Neutrophil (primary cell): ENCODE measurements around the gene RAET1L.
"Not testable (repeated sequence)": the region's sequence is repeated elsewhere in the genome, so short reads cannot be mapped to it uniquely, and the experiment has no call there.

Experiments
- H3K27ac ChIP-seq: fragments of 200-600 bp; sonication (generic); 2 replicates; pipeline ENCODE4 v1.5.1; 2016; ENCODE audit warnings: mild to moderate bottlenecking, moderate library complexity
- H3K27me3 ChIP-seq: fragments of 200-600 bp; sonication (generic); 2 replicates; pipeline ENCODE4 v1.6.0; 2016; ENCODE audit warnings: mild to moderate bottlenecking
- H3K36me3 ChIP-seq: fragments of 200-600 bp; sonication (generic); 2 replicates; pipeline ENCODE4 v1.5.1; 2017
- H3K4me1 ChIP-seq, 2 experiments: fragments of 200-600 bp in 1 of 2; sonication (generic) in 1 of 2; 1 replicate in 1 of 2; 2 replicates in 1 of 2; pipeline versions ENCODE4 v1.5.1 to v1.6.1; 2013 to 2016; ENCODE audit warnings: low read depth in 1 of 2, low read length in 1 of 2, mild to moderate bottlenecking in 1 of 2, moderate library complexity in 1 of 2; ENCODE audit not compliant: control insufficient read depth in 1 of 2, insufficient read depth in 1 of 2
- H3K4me3 ChIP-seq, 2 experiments: fragments of 200-600 bp in 1 of 2; sonication (generic) in 1 of 2; 1 replicate in 1 of 2; 2 replicates in 1 of 2; pipeline ENCODE4 v1.5.1; 2013 to 2016; ENCODE audit warnings: low read depth in 1 of 2, low read length in 1 of 2, mild to moderate bottlenecking in 1 of 2, moderate library complexity in 1 of 2
- H3K9me3 ChIP-seq: fragments of 200-600 bp; sonication (generic); 2 replicates; pipeline ENCODE4 v1.5.1; 2016
- CTCF ChIP-seq: fragments of 200-600 bp; sonication (generic); IDR thresholded peaks from 2 replicates; pipeline ENCODE4 v1.5.1; 2016; ENCODE audit warnings: antibody characterized with exemption

Gene RAET1L

GRCh38 chr6:150018846-150019580 is 6.3 kb downstream of the RAET1L start:
- no peak overlapping the region for H3K27ac ChIP-seq
- H3K27me3 ChIP-seq = peaks cover 66% of the 10 kb centered on the region
- H3K36me3 ChIP-seq = no peaks in the 10 kb centered on the region
- no peak overlapping the region for H3K4me3 ChIP-seq
- H3K9me3 ChIP-seq = no peaks in the 10 kb centered on the region
- TF ChIP-seq CTCF = no peak
- H3K4me1 ChIP-seq = no peaks in the 10 kb centered on the region

DNA sequence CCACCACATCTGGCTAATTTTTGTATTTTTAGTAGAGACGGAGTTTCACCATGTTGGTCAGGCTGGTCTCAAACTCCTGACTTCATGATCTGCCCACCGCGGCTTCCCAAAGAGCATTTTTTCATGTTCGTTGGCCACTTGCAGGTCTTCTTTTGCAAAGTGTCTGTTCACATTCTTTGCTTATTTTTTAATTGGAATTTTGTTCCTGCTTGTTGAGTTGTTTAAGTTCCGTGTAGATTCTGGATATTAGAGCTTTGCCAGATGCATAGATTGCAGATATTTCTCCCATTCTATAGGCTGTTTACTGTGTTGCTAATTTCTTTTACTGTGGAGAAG is 8.2 kb downstream of the RAET1L start:
- not testable (repeated sequence) for H3K36me3 ChIP-seq, H3K4me3 ChIP-seq, H3K27ac ChIP-seq, H3K4me1 ChIP-seq, H3K9me3 ChIP-seq
- peaks cover 75% of the 10 kb centered on the region for H3K27me3 ChIP-seq

GRCh38 chr6:150016324-150017185 is 8.8 kb downstream of the RAET1L start:
- Histone ChIP-seq H3K4me3 (no peak overlapping the region), H3K9me3 (no peaks in the 10 kb centered on the region), H3K27ac (no peak overlapping the region), H3K27me3 (peaks cover 81% of the 10 kb centered on the region), H3K4me1 (no peaks in the 10 kb centered on the region), H3K36me3 (no peaks in the 10 kb centered on the region)
- TF ChIP-seq CTCF = peak; percentile 22

GRCh38 chr6:150015281-150016001 is 9.9 kb downstream of the RAET1L start:
- H3K27ac ChIP-seq, H3K9me3 ChIP-seq, H3K4me3 ChIP-seq, H3K36me3 ChIP-seq, H3K4me1 ChIP-seq: not testable (repeated sequence)
- H3K27me3 ChIP-seq = peaks cover 91% of the 10 kb centered on the region

DNA sequence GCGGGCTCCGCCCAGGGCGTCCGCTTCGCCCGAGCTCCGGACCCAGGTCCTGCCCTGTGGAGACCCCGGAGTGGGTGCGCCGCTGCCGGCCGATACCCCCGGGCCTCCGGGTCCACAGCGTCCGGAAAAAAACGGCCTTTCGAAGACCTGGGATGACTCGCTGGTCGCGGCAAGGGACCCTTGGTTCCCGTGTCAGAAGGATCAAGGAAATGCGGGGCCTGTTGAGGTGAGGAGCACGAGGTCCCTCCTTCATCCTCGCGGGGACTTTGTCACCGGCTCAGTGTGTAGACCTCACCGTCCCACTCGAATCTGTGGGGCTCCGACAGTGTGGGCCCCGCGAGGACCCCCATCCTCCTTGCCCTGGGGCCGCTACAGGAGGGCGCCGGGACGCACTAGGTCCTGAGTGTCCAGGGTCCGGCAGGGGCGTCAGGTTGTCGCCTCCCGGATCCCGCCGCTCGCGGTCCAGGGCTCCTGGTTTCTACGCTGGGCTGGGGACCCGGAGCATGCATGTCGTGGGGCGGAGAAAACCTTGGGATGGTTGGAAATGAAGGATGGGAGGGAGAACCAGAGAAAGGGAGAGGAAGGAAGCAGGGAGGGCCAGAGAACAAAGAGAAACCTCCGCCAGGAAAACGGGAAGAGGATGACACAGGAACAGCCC is 10.6 kb downstream of the RAET1L start:
- not testable (repeated sequence) for H3K36me3 ChIP-seq, H3K4me1 ChIP-seq, H3K4me3 ChIP-seq, H3K9me3 ChIP-seq, H3K27ac ChIP-seq
- H3K27me3 ChIP-seq = peaks cover 96% of the 10 kb centered on the region

GRCh38 chr6:150013785-150014622 is 11.3 kb downstream of the RAET1L start:
- H3K4me1 ChIP-seq, H3K4me3 ChIP-seq: not testable (repeated sequence)

GRCh38 chr6:150012846-150013784 is 12.2 kb downstream of the RAET1L start:
- not testable (repeated sequence) for H3K27ac ChIP-seq, H3K36me3 ChIP-seq, H3K9me3 ChIP-seq, H3K4me1 ChIP-seq, H3K4me3 ChIP-seq
- peaks cover 99% of the 10 kb centered on the region for H3K27me3 ChIP-seq

More at GRCh38 chr6:150013785-150014622, 11.3 kb downstream of the RAET1L start:
- not testable (repeated sequence) for H3K36me3 ChIP-seq, H3K9me3 ChIP-seq, H3K27ac ChIP-seq
- peaks cover 99% of the 10 kb centered on the region for H3K27me3 ChIP-seq
